NCI-H2171 (cell line): Measurements from ENCODE around the gene RBM27.
"Not testable (repeated sequence)": the region's sequence is repeated elsewhere in the genome, so short reads cannot be mapped to it uniquely, and the experiment has no call there.

Experiments
- DNase-seq: peaks from one replicate; lab custom pipeline; 2025; lab: John Stamatoyannopoulos, UW

Gene RBM27

DNA sequence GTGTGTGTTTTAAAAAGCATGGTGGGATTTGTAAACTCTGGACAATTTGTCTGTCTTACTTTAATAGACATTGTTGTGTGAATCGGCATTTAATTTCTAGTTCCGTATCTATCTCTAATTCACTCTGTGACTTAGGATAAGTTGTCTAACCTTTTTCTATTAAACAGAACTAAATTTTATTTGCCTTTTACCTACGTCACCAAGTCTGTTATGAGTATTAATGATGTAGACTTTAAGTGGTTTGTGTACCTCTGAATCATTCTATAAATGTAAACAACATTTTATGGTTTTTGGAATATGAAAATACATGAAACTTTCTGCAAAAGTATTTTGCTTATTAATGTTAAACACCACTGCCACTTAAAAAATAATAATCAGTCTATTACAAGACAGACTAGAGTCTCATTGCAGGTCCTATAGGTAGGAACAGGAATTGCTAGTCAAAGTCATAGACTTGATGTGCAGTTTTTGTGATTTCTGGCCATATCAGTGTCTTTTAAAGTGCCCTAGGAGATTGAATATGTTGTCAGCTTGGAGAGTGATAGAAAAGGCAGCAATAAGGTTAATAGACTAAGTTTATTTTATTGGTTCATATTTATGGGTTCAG lies 5.6 kb downstream of the RBM27 start:
- DNase-seq: no peak

DNA sequence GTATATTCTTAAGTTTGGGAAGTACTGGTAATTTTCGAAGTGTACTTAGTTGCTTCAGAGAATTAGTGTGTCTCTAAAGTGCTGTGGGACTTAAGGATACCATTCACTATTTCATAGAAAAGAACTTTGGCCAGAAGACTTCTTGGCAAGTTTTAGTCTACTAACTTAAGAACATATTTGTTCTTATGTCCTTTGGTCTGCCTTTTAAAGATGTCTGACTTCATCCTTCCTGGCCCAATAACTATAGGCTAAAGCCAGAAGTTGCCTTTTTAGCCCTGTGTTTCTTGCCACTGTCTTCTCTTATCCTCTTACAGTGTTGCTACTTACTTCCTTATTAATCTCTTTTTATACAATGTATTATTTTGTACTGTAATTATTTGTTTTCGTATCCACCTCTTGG lies 6.3 kb downstream of the RBM27 start:
- DNase-seq: no peak

DNA sequence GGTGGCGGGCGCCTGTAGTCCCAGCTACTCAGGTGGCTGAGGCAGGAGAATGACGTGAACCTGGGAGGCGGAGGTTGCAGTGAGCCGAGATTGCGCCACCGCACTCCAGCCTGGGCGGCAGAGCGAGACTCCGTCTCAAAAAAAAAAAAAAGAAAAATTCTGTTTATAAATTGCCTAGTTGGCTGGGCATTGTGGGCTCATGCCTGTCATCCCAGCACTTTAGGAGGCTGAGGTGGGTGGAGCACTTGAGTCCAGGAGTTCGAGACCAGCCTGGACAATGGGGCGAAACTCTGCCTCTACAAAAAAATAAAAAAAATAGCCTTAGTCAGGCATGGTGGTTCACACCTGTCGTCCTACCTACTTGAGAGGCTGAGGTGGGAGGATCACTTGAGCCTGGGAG lies 7.4 kb downstream of the RBM27 start:
- not testable (repeated sequence) for DNase-seq

DNA sequence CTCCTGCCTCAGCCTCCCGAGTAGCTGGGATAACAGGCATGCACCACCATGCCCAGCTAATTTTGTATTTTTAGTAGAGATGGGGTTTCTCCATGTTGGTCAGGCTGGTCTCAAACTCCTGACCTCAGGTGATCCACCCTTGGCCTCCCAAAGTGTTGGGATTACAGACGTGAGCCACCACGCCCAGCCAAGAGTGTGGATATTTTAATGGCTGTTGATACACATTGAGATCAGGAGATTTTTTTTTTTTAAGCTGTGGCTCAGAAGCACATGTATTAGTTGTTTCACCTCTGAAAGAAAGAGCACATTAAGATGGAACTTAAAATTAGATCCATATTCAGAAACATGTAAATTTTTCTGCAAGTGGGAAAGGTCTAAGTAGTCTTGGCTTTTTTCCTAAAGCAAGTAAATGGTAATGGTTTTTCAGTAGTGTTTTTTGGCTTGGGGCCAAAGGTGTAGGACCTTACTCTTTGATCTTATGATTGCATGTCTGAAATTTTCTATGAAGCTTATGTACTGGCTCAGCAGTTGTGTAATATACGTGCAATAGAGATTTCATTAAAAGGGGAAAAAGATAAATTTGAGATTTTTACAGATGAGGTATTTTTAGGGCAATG lies 9.9 kb downstream of the RBM27 start:
- no peak for DNase-seq

DNA sequence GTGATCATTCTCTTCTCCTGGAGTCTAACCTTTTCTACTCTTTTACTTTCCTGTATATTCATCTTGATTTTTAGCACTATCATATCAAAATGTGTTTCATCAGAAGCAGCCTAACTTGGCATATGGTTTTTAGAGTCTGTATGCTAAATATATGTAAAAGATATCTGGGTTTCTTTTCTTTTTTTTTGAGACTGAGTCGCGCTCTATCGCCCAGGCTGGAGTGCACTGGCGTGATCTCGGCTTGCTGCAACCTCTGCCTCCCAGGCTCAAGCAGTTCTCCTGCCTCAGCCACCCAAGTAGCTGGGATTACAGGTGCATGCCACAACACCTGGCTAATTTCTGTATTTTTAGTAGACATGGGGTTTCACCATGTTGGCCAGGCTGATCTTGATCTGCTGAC lies 11.5 kb downstream of the RBM27 start:
- not testable (repeated sequence) for DNase-seq

DNA sequence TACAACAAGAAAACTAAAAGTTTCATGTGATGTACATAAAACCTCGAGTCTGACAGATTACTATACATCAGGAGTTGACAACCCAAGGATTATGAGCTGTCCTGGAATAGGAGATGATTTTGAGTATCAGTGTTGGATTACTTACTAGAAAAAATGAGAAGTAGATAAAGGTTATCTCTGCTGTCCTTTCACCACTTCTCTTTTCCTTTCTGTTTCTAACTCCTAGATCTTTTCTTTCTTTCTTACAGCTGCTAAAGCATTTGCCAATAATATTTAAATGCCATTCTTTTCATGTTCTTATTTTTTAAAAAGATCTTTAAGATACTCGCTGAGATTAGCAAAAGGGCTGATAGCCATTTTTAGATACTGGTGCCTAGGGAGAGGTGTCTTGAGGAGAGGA lies 14.8 kb downstream of the RBM27 start:
- no peak for DNase-seq

DNA sequence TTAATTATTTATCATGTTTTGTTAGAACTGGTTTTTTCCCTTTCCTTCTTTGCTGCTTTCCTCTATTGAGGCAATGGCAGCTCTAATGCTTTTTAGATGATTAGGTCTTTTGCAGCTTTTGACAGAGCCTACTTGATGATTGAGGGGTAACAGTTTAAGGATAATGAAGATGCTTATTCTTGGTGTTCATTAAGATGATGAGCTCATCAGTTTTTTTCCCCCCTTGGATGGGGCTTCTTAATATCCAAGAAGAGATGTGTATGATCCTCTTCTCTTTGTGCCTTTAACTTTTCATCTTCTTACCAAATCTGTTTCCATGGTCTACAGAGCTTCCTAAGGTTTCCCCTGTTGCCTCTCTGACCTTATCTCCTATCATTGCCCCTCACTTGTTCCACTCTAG lies 15.8 kb downstream of the RBM27 start:
- no peak for DNase-seq

DNA sequence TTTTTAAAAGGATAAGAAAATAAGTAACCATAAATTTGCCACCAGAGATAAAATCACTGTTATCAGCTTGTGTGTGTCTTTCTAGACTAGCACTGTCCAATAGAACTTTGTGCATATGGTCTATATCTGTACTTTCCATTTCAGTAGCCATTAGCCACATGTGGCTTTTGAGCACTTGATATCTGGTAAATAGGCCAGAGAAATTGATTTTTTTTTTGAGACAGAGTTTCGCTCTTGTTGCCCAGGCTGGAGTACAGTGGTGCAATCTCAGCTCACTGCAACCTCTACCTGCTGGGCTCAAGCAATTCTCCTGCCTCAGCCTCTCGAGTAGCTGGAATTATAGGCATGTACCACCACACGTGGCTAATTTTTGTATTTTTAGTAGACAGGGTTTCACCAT lies 17.8 kb downstream of the RBM27 start:
- no peak for DNase-seq

DNA sequence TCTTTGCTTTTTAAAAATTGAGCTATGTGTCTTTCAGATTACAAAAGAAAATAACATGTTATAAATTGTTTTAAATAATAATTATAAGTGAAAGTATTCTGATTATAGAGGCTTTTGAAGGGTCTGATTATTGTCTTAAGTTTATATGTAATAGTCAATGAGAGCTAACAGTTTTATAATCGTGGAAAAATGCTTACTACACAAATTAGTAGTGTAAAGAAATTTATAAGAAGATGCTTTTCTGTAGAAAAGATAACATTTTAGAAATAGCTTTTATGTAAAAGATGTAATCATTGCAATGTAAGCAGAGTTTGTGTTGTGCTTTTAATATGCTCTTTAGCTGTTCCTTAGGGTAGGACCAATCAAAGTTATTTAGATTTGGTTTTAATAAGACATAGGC lies 18.6 kb downstream of the RBM27 start:
- no peak for DNase-seq

DNA sequence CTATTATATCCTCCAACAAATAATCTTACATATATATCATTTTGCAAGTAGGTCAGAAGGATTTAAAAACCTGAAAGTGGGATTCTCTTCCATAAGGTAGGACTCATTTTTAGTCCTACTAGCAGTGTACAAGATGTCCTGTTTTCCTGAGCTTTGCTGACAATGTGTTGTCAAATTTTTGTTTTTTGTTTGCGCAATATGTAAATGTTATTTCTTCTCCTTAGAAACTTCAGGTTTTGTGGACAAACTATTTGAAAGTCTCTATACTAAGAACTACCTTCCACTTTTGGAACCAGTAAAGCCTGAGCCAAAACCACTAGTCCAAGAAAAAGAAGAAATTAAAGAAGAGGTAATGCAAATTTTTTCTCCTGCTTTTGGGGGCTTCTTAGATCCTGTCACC lies 19.8 kb downstream of the RBM27 start:
- no peak for DNase-seq

DNA sequence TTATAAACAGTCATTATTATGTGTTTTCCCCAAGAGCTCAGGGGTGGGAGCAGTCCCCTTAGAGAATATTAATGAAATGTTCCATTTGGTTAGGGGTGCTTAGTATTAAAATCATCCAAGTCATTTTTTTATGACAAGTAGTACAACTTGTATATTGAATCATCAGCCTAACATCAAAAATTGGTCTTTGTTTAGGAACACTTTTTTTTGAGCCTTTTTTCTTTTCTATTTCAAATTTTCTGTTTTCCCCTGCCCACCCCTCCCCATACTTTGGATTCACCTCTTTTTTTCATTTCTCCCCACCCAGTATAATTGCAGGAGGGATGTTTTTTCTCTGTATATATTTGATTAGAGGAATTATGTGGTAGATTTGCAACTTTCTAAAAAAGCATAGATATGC lies 25.8 kb downstream of the RBM27 start:
- DNase-seq: no peak

DNA sequence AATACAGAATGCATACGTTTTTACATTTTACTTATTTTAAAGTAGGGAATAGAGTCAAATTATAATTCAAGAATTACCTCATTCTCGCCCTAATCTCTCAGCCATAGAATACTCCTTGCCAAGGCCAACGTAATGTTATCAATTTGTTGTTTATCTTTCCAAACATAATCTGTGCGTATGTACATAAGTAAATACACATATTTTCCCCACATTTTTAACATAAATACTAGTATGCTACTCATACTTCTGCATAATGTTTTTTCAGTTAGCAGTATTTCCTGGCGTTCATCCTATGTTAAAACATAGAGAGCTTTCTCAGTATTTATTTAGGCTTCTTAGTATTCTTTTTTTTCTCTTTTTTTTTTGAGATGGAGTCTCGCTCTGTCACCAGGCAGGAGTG lies 28.8 kb downstream of the RBM27 start:
- no peak for DNase-seq

DNA sequence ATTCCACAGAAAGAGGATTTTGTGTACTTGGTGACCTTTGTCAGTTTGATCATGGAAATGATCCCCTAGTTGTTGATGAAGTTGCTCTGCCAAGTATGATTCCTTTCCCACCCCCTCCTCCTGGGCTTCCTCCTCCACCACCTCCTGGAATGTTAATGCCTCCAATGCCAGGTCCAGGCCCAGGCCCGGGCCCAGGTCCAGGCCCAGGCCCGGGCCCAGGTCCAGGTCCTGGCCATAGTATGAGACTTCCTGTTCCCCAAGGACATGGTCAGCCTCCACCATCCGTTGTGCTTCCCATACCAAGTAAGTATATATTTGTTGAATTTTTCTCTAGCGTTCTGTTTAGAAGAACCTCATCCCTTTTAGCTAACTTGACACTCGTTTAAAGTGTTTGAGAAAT lies 30.0 kb downstream of the RBM27 start:
- no peak for DNase-seq

DNA sequence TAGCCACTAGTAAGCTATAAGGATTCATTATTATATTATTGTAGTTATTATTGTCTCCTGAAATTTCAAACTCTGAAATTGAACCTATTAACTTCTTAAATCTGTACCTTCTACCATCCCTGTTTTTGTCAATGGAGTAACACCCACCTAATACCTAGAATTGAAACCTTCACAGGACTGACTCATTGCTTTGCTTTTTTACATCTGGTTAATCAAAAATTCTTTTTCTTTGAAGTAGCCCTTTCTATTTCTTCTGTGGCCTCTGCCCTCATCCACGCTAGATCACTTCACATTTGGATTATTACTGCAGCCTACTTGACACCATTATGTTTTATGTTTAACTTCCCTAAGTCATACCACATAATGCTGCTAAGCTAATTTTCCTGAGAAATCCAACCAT lies 35.6 kb downstream of the RBM27 start:
- DNase-seq: no peak

DNA sequence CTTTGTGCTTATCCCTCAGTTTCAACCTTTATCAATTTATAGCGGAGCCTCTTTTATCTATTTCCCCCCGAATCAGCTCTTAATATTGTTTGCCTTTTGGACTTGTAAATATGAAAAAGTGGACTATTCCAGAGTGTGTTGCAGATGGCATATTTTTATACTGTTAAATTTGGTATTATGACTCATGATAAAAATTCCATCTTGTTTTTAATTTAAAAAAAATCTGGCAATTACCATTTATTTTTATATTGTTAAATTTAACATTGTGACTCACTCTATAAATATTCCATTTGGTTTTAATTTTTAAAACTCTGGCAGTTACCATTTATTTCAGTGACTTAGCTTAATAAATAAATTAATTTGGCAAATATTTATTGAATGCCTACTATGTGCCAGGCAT lies 37.5 kb downstream of the RBM27 start:
- DNase-seq: no peak

DNA sequence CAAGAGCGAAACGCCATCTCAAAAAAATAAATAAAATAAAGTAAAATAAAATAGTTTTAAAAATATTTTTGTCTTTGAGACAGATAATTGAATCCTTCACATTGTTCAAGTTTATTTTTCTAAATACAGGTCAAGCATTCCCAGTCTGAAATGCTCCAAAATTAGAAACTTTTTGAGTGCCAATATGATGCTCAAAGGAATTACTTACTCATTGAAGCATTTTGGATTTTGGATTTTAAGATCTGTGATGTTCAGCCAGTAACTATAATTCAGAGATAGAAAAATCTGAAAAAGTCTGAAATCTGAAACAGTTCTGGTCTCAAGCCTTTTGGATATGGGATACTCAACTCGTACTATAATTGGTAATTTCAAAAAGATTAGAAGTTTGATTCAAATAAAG lies 39.8 kb downstream of the RBM27 start:
- DNase-seq: no peak

DNA sequence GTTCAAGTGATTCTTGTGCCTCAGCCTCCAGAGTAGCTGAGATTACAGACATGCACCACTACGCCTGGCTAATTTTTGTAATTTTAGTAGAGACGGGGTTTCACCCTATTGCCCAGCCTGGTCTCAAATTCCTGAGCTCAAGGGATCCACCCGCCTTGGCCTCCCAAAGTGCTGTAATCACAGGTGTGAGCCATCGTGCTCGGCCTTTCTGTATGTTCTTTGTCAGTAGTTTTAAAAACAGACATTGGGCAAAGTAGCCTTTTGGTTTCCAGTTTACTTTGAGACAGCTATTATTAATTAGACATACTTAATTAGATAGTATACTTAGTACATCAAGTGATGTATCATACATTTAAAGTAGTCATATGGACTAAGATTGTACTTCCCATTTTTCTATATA lies 45.2 kb downstream of the RBM27 start:
- DNase-seq: no peak

DNA sequence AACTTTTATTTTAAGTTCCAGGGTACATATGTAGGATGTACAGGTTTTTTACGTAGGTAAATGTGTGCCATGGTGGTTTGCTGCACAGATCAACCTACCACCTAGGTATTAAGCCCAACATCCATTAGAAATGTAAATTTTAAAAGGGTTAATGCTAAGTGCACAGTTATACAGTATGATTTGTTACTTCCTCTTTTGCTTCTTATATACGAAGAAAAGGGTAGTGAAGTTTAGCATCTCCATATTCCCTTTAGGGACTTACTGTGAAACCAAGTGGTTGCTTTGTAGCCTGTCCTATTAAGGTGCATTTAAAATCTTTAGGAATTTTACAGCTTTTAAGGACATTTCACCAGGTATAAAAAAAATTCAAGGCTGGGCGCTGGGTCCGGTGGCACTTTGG lies 46.4 kb downstream of the RBM27 start:
- no peak for DNase-seq
